ENCODE data around the gene PCA3. TPM values are rescaled to one million over a fixed set of nuclear protein-coding genes. Genes with fewer than 3 reads are reported as not detected.
"Not testable (repeated sequence)": the region's sequence is repeated elsewhere in the genome, so short reads cannot be mapped to it uniquely, and the experiment has no call there.

Gene PCA3
- not detected for total RNA-seq

DNA sequence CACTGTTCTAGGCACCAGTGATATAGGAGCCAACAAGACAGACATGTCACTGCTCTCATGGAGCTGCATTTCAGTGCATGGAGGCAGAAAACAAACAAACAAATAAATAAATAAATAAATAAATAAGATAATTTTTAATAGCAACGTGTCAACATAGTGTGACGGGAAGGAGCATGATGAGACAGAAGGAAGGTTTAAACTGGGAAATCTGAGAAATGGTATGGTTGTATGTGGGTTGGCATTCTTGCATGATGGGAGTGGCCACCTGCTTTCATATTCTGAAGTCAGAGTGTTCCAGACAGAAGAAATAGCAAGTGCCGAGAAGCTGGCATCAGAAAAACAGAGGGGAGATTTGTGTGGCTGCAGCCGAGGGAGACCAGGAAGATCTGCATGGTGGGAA is at the start of gene PCA3:
TSS of gene PCA3 (plus strand) at position 301 of the 400 bp plus-strand sequence.
- POLR2A ChIA-PET, result no interaction called here

DNA sequence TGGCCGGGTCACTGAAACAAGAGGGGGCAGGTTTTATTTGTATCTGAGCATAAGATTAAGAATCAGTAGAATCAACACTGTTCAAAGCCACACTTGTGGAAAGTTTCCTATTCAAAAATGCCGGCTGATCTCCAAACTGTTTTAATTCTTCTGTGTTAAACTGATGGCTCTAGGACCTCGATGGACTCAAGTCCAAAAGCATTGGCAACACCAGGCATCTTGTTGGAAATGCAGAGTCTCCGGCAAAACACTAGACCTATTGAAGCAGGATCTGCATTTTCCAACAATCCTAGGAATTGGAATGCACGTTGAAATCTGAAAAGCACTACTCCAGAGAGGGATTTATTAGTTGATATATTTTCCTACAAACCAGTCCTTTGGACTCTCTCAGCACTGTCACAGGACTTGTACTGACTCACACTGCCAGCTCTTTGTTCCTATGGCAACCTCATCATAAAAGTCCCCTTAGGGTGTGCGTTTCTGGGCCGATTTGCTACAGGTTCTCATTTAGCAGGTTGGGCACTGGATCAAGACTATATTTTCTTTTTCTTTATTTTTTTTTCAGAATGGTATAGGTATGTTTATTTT is 48.1 kb upstream of the PCA3 start:
- ChIA-PET POLR2A (no interaction called here), CTCF (no interaction called here)

More for the DNA sequence above, at the start of gene PCA3:
- CTCF ChIA-PET, result no interaction called here

DNA sequence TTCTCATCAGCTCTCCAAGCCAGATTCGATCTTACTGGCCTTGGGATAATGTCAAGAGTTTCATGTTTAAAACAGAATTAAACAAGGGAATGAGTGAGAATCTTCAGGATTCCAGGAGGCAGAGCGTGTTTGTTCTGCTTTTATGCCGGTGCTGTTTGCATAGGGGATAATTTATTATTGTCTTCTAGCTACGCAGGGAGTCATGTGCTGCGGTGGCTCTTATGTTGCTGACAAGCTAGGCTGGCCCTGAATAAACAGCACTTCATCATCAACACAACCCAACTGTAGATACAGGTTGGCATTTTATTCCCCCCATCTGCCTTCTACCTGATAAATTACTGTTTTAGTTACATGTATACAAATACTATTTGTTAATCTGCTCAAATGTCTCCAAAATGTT is 47.1 kb upstream of the PCA3 start:
- CTCF ChIA-PET, result no interaction called here
- POLR2A ChIA-PET, result no interaction called here

DNA sequence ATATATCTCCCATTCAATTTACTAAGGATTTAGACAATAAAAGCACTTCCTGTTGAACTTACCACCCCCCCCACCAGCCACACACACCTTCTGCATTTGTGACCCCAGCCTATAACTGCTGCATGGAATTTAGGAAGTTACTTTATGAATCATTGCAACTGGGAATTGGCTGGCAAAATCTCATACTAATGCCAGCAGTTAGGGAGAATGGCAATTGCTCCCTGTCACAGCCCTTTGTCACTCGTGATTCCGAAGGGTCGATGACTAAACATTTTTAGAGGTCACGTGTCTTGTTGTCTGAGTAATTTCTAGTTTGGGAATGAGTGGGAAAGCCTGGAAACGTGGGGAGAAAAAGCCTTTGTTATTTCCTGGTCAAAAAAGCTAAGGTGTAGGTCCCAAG is 46.6 kb upstream of the PCA3 start:
- ChIA-PET POLR2A (no interaction called here), CTCF (no interaction called here)

DNA sequence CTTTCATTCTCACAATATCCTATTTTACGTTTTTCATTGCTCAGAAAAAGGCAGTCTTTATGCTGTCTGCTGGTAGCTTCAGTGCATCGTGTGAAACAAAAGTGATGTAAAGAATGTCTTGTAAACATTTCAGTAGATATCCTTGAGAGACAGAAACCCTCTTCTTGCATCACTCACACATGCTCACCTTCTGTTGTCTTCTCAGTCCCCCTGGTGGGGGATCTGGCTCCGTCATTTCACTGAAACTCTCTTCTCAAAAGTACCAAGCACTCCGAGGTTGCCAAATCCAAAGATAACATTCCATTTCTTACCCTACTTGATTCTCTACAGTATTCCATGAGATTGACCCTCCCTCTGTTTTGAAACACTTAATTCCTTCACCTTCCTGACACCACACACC is 46.1 kb upstream of the PCA3 start:
- POLR2A ChIA-PET, result no interaction called here
- CTCF ChIA-PET, result no interaction called here

DNA sequence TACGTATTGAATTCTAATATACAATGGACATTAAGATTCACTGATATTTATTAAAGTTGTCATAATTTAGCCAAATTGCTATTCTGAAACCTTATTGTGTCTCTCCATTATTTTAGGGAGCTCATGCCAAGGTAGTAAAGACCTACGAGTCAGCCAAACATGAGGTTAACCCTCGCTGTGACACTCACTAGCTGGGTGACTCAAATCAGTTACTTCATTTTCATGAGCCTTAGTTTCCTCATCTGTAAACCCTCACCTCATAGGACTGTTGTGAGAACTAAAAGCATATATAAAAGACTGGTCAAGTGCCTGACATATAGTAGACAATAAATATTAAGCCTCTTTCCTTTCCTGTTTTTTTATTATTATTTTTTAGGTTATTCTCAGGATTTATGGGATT is 44.0 kb upstream of the PCA3 start:
- ChIA-PET CTCF (no interaction called here), POLR2A (no interaction called here)

DNA sequence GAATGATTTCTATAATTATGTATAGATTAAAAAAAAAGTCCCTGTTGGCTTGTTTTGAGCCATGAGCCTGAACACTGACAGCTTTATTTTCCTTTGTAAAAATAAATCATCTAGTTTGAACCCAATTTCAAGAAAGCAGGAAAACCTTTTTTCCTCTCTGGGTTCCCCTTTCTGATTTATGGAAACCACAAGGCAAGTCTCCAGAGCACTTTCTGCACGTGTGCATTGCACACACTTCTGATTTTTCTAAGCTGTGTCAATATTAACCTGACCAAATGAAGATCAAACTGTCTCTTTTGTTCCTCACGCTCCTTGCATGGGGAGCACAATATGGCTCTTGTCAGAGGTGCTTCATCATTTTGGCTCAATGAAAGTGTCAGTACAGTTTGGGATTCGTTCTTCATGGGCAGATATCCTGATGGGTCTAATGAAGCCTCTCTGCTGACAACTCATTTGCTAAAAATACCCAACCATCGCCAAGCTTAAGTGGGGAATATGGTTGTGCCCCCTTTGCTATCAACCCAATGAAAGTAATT is 39.2 kb upstream of the PCA3 start:
- POLR2A ChIA-PET, result no interaction called here

DNA sequence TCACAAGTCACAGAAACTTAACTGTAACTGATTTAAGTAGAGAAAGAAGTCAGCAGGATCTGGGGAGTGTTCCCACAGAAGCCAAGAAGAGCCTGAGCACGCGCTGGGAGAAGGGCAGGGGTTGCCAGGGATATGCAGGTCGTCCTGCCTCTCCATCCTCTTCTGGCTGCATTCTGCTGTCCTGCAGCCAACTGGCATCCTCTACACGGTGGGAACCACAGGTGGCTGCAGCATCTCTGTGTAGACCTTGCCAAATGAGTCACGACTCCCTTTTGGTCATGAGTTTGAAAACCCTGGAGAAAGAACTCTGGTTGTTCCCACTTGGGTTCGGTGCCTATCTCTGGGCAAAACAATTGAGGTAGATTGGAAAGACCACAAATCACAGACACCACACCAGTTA is 38.4 kb upstream of the PCA3 start:
- ChIA-PET CTCF (no interaction called here), POLR2A (no interaction called here)

More for the DNA sequence above, 39.2 kb upstream of the PCA3 start:
- CTCF ChIA-PET, result no interaction called here

DNA sequence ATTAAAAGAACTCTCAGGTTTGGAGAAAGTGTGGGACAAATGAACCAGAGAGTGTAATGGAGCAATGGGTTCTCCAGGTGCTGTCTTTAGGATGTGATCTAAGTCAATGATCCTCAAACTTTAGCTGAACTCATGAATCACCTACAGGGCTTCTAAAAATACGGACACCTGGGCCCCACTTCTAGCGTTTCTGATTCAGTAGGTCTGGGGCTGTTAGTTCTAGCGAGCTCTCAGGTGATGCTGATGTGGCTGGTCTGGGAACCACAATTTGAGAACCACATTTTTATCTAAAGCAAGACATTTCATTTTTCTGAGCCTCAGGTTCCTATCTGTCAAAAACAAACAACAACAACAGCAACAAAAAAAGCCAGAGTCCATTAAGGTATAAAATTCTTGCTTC is 35.1 kb upstream of the PCA3 start:
- POLR2A ChIA-PET, result no interaction called here

DNA sequence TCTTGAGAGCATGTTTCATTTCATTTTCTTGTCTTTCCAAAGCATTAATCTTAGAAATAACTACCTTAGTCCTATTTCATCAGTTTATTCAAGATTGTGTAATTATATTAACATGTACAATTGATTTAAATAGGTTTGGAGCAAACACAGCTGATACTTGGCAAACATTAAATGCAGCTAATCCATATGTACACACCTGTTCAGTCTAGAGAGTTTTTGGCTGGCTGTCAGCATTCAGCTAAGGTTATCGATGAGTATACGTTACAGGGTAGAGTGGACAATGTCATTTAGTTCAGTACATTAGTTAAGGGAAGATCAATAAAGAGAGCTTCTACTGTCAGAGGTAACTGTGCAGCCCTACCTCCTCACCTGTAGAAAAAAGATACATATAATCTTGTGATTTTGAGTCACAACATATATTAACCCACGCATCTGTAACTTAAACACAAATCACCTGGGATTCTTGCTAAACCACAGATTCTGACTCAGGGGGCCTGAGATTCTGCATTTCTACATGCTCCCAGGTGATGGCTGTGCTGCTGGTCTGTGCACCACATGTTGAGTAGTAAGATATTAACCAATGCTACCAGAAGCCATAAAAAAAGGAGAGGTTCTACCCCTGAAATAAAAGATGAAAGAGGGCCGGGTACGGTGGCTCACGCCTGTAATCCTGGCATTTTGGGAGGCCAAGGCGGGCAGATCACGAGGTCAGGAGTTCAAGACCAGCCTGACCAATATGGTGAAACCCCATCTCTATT is 34.1 kb upstream of the PCA3 start:
- ChIA-PET POLR2A (no interaction called here), CTCF (no interaction called here)

More for the DNA sequence above, 35.1 kb upstream of the PCA3 start:
- CTCF ChIA-PET, result no interaction called here

DNA sequence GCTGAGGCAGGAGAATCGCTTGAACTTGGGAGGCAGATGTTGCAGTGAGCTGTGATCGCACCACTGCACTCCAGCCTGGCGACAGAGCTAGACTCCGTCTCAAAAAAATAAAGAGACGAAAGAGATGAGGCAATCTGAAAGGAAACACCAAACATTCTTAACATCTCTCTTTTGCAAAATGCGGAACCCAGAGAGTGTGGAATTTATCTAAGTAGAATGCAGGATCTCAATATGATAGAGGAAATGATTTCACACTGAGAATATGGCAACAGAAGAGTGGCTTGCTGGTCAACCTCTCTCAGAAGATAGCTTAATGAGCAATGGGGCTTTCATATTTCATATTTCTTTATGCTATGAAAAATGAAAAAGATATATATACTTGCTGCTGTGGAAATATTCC is 33.4 kb upstream of the PCA3 start:
- ChIA-PET CTCF (no interaction called here), POLR2A (no interaction called here)

DNA sequence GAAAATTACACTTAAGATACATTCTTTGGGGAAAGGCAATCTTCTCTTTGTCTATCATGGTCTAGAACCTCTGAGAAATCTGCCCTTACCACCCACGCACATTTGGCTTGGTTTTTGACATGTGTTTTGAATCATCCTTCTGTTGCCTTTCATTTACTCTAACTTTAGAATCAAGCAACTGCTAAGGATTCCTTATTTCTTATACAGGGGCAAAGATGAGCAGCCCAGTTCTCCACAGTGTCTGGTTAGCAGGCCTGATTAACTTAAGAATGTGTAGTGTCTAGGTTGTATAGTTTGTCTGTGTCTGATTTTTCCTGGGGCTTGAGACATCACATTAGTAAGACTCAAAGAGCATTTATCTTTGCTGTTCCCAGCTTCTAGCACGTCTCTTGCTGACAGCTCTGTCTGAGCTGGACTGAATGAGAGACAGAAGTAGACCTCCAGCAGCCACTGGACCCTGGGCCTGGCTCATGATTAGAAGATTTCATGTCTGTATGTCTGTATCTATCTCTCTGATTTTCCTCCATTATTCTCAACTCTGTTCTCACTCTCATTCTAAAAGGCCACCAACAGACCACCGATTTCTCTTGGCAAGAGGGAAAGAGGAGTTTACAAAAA is 31.8 kb upstream of the PCA3 start:
- CTCF ChIA-PET, result no interaction called here
- POLR2A ChIA-PET, result no interaction called here

DNA sequence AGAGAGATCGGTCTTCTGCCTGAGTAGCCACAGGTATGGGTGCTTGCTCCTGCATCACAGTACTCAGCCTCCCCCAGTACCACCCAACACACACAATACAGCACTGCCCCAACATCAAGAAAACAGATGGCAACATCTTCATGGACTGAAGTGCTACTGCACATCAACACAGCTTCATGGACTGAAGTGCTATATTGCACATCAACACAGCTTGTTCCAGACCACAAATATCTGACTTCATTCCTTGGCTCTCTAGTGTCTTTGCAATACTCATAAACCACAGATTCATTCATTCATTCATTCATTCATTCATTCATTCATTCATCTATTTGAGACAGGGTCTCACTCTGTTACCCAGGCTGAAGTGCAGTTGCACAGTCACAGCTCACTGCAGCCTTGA is 31.1 kb upstream of the PCA3 start:
- ChIA-PET CTCF (no interaction called here), POLR2A (interaction anchor here (0.6 kb wide), 1 partner anchor 40 kb away, joined by 3 read pairs; no protein-coding TSS in a partner anchor)

DNA sequence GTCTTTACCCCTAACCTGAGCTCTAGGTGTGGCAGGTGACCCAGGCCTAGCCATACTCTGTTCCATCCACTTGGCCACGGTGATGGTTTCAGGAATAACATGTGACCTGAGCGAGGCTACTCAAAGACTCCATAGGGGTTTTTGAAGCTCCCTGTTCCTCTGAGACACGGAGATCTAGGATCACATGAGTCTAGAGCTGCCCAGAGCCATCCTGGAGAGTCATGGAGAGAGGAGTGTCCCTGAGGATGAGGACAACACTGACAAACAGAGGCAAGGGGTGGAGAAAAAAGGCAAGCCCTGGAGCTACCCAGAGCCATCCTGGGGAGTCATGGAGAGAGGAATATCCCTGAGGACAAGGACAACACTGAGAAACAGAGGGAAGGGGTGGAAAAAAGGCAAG is 29.5 kb upstream of the PCA3 start:
- ChIA-PET CTCF (no interaction called here), POLR2A (no interaction called here)

DNA sequence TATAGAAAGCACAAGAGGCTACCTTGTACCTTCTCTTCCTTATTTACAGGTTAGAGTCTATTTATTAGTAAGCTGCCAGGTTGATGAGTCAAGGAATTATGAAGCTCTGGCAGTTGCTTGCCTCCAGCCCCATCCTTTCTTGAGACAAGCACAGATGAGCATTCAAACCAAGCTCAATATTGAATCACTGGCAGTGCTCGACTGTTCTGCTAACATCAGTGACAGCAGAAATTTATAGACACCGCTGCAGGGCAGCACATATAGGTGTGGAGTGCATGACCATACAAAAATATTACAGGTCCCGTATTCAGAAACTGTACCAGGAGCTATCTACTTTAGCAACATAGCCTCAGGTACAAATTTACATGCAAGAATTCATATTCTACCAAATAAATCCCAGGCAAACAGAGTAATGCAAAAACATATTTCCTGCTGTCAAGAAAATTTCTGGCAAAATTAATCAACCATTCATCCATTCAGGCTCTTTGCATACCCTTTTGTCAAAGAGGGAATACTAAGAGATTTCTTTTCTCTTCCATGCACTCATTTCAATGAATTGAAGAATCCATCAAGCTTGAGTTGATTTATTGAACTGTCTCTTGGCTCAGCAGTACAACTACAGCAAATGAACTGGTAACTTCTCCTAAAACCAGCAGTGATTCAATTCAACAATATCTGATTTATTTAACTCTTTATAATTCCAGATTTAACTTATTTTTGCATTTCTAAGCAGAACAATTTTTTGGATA is 26.9 kb upstream of the PCA3 start:
- CTCF ChIA-PET, result no interaction called here

DNA sequence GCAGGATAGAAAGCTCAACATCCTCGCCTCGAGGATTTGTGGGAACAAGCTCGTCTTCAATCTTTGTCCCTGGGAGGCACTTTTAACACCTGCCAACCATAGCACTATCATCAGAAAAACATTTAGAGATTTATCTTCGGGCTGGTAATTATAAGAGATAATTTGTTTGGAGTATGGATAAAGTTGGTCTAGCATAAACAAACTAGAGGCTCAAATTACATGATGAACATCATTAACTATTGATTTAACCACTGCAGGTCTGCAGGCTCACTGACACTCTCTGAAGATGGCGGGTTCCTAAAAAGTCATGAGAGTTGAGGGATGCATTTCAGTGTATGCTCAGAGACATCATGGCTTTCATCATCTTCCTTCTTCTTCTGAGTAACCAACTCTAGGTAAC is 25.8 kb upstream of the PCA3 start:
- ChIA-PET POLR2A (no interaction called here), CTCF (no interaction called here)

More for the DNA sequence above, 26.9 kb upstream of the PCA3 start:
- POLR2A ChIA-PET, result no interaction called here

DNA sequence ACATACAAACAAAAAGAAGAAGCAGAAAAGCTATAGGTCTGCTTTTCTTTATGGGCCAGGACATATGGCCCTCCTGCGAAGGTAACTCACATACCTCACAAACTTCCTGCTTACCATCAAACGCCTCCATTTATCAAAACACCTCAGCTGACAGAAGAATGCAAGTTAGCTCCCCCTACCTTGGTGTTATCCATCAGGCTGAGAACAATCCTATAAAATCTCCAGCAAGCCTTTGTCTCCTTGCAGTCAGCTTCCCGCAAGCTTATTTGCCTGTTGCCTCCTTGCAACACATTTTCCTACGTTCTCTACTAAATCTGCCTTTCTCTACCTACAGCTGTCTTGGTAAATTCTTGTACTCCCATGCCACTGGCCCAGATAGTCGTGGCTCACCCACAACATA is 22.7 kb upstream of the PCA3 start:
- CTCF ChIA-PET, result no interaction called here

DNA sequence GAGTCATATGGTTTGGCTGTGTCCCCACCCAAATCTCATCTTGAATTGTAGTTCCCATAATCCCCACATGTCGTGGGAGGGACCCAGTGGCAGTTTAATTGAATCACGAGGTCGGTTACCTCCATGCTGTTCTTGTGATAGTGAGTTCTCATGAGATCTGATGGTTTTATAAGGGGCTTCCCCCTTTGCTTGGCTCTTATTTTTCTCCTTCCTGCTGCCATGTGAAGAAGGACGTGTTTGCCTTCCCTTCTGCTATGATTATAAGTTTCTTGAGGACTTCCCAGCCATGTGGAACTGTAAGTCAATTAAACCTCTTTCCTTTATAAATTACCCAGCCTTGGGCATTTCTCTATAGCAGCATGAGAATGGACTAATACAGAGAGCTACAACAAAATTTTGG is 21.3 kb upstream of the PCA3 start:
- POLR2A ChIA-PET, CTCF ChIA-PET: not testable (repeated sequence)

More for the DNA sequence above, 22.7 kb upstream of the PCA3 start:
- POLR2A ChIA-PET, result no interaction called here

DNA sequence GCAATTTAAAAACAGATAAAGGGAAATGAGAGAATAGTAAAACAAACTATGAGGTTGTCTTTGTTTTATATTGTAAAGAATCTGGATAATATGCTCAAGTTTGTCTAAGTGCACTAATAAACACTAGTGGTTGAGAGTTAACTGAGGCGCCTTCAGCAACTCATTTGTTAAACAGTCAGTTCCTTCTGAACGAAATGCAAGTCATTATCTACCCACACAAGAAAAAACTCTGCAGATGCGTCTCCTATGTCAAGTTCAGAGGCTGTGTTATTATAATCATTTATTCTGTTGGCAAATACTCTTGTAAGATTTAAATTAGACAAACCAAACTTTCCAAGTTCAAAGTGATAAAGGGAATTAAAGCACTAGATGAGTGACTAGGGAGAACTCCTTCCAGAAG is 20.3 kb upstream of the PCA3 start:
- ChIA-PET POLR2A (no interaction called here), CTCF (no interaction called here)

DNA sequence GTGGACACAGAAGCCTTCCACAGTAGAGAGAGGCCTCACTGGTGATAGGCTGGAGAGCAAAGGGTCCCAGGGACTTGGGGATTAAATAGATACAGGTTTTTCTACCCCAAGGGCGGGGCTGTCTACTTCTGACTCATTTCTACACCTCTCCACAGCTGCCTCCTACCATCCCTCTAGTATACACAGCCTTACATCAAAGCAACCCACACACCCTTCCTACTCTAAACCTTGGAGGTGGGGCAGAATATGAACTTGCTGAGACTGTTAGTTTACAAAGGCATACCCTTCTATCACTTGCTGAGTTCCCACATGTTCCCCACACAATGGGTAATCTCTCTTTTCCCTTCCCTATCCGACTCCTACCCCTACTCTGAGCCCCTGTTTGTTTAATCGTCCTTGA is 19.9 kb upstream of the PCA3 start:
- POLR2A ChIA-PET, result no interaction called here
- CTCF ChIA-PET, result no interaction called here

DNA sequence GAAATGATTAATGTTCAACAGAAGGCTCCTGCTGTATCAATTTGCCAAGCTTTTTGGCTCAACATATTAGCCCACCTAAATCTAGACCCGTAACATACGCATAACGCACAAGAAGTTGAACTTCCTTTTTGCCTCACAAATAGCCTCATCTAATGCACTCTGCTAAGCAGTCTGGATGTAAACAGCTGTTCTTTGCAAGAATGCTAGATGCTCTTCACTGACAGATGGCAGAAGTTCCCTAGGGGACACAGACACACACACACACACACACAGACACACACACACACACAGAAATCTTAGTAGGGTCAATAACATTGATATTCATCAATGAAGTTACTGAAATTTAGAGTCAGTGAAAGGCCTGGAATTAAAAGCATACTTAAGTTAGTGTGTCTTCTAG is 13.2 kb upstream of the PCA3 start:
- POLR2A ChIA-PET, result no interaction called here
- CTCF ChIA-PET, result no interaction called here
